Measurements from ENCODE around the gene FBXW7. TPM values are rescaled to one million over a fixed set of nuclear protein-coding genes. Genes with fewer than 3 reads are reported as not detected.

The FBXW7 gene
- total RNA-seq, 1 experiment from 2014 or later: 38.9 TPM

DNA sequence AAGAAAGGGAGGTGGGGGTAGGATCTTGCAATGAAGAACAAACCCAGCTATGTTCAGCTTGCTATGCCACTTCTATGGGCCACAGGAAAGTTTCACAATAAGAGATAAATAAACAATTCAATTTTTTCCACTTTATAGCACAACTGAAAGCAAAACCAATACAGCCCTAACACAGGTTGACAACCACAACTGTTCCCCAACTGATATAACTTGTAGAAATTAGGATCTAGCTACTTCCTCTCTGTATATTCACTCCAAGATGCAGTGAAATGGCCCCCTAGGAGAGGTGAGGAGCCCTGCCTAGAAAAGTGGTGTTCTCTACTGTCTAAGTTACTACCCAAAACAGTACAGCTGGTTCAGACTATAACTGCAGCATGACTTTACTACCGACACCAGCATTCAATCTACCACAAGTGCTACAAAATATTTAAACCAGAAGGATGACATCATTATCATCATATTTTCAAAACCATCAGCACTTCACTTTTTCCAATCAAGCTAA, 77.0 kb downstream of the FBXW7 start:
- in situ Hi-C loops (cut with HindIII; ENCODE audit: low pct_unique_long_range_greater_than_20kb, low sequenced_read_pairs): no loop called here
- DNase-seq (ENCODE audit: low read depth): no peak

DNA sequence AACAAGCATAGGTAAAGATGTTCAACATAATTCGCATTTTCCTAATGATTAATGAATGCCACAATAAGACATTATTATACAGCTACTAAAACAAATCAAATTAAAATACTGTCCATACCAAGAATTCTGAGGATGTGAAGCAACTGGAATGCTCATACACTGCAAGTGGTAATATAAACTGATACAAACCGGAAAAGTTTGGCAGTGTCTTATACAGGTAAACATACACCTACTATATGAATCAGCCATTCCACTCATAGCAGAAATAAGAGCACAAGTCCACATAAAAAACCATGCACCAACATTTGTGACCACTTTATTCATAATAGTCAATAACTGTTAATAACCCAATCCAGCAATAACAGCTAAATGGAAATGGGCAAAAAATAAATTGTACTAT, 79.3 kb downstream of the FBXW7 start:
- in situ Hi-C loops (cut with HindIII; ENCODE audit: low pct_unique_long_range_greater_than_20kb, low sequenced_read_pairs): no loop called here
- DNase-seq (ENCODE audit: low read depth): no peak

DNA sequence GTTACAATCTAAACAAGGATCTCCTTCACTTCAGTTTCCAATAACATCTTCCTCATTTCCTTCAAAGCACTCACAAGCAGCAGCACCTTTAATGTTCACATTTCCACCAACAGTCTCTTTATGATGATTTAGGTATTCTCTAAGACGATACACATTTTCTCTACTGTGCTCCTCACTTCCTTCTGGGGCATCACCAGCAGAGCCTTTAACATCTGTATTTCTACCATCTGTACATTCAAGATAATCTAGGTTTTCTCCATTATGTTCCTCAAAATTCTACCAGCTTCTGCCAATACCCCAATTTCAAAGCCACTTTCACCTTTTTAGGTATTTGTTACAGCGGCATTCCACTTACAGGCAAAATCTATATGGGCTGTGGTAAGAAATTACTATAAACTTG, 80.6 kb downstream of the FBXW7 start:
- DNase-seq (ENCODE audit: low read depth): no peak
- in situ Hi-C loops (cut with HindIII; ENCODE audit: low pct_unique_long_range_greater_than_20kb, low sequenced_read_pairs): no loop called here

DNA sequence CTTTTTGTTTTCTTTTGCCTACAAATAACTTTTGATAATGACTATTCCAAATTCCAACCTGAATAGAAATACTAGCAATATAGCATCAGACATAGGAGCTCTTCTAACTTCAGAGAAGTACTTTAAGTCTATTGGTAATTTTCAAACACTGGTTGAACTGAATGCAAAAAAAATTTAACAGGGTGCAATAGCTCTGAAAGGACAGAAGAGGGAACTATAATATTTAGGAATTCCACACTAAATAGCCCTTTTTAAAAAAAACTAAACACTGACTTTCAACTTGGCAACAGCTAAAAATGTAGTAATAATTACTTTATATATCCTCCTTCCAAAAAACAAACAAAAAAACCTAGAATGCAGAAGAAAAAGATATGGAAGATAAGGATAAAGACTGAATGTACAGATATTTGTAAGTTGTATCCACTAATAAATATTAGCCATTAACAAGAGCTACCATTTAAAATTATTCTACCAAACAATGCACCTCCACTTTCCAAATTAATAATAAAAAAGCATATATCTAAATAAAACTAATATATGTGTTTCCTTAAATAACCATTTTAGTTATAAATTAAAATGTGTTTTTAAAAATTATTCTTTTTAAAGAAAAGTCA, 81.4 kb downstream of the FBXW7 start:
- in situ Hi-C loops (cut with HindIII; ENCODE audit: low pct_unique_long_range_greater_than_20kb, low sequenced_read_pairs): no loop called here
- DNase-seq (ENCODE audit: low read depth): peak; percentile 41

DNA sequence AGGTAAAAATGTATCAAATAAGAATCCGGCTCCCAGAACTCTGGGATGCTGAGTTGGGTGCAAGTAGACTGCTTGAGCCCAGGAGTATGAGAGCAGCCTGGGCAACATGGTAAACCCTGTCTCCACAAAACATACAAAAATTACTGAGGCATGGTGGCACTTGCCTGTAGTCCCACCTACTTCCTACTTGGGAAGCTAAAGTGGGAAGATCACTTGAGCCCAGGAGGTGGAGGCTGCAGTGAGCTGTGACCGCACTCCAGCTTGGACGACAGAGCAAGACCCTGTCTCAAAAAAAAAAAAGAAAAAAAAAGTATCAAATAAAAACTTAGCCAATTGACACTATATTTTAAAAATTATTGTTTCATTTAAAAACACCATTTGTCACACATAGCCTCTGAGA, 84.4 kb downstream of the FBXW7 start:
- peak; percentile 14 for DNase-seq (ENCODE audit: low read depth)
- in situ Hi-C loops (cut with HindIII; ENCODE audit: low pct_unique_long_range_greater_than_20kb, low sequenced_read_pairs): no loop called here

DNA sequence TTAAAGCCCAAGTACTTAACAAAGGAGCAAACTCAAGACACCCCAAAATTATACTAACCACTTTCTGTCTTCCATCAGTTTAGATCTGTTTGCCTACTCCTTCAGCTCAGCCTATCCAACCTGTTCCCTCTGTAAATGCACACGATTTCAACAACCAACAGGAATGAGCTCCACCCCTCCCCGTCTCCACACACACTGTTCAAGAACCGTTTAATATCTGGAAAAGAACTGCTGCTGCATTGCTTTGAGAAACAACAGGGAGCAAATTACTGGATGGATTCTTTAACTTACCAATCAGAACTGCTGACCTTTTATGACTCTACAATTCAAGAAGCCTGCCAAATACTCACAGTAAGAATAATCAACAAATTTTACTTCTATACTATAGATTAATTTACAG, 87.0 kb downstream of the FBXW7 start:
- in situ Hi-C loops (cut with HindIII; ENCODE audit: low pct_unique_long_range_greater_than_20kb, low sequenced_read_pairs): no loop called here
- no peak for DNase-seq (ENCODE audit: low read depth)

DNA sequence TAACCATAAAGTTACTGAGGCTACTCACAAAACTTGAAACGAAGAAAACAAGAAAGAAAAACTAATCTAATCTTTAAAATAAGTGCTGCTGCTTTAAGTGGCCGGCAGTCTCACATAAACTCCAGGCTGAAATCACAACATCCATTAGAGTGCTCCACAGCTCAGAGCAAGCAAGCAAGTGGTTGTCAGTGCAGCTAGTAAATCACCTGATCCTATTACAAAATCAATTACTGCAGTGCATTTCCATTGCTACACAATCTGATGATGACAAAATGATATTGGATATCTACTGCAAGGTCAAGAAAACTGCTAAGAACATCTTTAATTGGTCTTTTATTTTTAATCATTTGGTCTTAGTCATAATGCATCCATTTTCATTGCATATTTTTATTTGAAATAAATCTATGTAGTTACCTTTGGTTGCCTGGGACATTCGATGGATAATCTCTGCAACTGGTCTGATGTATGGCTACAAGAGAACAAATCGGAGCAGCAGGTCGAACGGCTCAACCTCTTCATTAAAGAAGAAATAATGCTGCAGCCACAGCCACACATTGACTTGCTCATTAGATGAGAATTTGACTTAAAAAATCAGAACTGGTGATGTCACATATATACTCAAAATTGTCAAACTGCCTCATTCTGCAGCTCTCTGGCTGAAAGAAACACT, 87.7 kb downstream of the FBXW7 start:
- DNase-seq (ENCODE audit: low read depth): no peak
- in situ Hi-C loops (cut with HindIII; ENCODE audit: low pct_unique_long_range_greater_than_20kb, low sequenced_read_pairs): no loop called here

DNA sequence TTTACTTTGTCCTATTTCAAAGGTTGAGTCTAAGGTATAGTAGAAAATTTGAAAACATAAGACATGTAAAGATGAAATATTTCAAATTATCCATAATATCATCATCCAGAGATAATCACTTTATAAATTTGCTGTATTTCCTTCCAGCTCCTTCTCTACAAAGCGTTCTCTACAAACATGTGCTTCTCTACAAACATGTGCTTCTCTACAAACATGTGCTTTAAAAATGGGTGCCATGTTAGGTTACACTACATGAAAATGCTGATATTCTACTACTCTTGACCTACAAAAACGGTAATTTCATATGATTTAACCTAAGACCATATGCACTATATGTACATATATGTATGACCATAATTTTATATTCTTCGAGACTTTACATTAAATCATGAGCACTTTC, 92.0 kb downstream of the FBXW7 start:
- in situ Hi-C loops (cut with HindIII; ENCODE audit: low pct_unique_long_range_greater_than_20kb, low sequenced_read_pairs): no loop called here
- DNase-seq (ENCODE audit: low read depth): no peak

DNA sequence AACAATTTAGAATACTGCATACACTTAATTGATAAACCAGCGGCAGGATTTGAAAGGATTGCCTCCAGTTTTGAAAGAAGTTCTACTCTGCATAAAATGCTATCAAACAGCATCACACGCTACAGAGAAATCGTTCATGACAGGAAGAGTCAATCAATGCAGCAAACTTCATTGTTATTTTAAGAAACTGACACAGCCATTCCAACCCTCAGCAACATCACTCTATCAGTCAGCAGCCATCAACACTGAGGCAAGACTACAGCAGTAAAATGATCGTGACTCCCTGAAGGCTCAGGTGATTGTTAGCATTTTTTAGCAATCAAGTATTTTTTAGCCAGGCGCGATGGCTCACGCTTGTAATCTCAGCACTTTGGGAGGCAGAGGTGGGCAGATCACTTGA, 98.3 kb downstream of the FBXW7 start:
- in situ Hi-C loops (cut with HindIII; ENCODE audit: low pct_unique_long_range_greater_than_20kb, low sequenced_read_pairs): no loop called here
- no peak for DNase-seq (ENCODE audit: low read depth)

DNA sequence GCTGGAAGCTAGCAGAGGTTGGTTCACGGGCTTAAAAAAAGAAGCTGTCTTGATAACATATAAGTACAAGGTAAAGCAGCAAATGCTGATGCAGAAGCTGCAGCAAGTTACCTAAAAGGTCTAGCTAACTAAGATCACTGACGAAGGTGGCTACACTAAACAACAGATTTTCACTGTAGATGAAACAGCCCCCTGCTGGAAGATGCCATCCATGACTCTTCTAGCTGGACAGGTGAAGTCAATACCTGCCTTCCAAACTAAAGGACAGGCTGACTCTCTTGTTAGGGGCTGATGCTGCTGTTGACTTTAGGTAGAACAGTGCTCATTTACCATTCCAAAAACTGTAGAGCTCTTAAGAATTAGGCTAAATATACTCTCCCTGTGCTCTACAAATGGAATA, 99.5 kb downstream of the FBXW7 start:
- in situ Hi-C loops (cut with HindIII; ENCODE audit: low pct_unique_long_range_greater_than_20kb, low sequenced_read_pairs): no loop called here
- DNase-seq (ENCODE audit: low read depth): no peak

DNA sequence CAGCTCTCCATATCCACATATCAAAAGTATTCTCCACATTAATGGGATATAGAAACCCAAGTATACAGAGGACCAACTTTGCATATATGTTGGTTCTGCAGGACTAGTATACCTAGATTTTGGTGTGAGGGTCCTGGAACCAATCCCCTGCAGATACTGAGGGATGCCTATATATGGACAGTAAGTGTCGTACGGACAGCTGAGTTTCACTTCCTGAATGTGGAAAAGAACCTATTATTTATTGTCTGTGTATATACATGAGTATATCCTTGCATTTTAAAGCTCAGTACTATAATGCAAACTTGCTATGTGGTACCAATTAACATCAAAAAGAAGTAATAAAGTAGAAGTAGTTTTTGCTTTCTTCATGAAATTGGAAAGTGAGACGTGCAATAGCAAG, 101.9 kb downstream of the FBXW7 start:
- in situ Hi-C loops (cut with HindIII; ENCODE audit: low pct_unique_long_range_greater_than_20kb, low sequenced_read_pairs): no loop called here
- DNase-seq (ENCODE audit: low read depth): no peak

DNA sequence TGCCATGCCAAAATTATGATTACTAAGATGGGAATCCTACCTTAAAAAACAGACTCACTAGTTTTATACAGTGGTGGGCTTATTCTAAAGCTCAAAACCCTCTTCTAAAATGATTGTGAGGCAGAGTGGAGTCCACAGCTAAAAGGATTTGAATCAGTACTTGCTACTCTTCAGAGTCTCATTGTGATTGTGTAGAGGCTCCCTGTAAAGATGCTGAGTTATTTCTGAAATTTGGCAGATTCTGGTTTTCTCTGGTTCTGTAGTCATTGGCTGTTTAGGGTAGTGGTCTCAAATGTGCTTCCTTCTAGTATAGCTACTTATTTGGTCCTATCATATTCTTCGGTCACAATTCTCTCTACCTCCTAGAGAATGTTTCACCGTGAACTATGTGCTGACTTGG, 104.1 kb downstream of the FBXW7 start:
- in situ Hi-C loops (cut with HindIII; ENCODE audit: low pct_unique_long_range_greater_than_20kb, low sequenced_read_pairs): no loop called here
- DNase-seq (ENCODE audit: low read depth): no peak

DNA sequence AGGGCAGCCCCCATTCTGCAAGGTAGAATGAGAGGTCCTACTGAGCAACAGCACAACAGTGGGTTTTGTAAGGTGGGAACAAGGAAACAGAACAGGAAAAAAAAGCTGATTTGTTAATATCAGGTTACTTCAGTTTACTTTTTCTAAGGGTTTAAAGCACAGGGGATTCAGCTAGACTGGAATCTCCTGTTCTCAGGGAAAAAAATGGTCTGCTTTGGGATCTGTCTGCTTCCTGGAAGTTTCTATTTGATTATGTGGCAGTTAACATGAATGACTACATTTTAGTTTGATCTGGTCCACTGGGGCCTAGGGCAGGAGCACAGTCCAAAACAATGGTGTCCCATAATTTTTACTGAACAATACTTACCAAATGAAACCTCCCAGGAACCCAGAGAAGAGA, 104.6 kb downstream of the FBXW7 start:
- in situ Hi-C loops (cut with HindIII; ENCODE audit: low pct_unique_long_range_greater_than_20kb, low sequenced_read_pairs): no loop called here
- DNase-seq (ENCODE audit: low read depth): no peak

DNA sequence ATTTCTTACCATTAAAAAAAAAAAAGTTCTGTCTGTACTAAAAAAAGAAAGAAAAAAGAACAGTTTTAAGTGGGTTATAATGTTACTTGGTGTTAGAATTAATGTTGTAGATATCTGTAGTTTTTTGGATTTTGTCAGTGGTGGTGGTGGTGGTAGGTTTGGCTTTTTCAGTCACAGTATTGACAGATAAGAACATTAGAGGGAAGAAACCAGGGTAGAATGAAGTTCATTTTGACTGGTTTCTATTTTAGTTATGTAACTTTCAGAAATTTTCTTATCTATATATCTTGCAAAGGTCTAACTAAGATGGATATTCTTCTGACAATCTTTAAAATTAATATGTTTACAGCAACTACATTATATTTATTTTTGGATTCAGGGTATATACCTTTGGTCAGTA, 105.4 kb downstream of the FBXW7 start:
- no peak for DNase-seq (ENCODE audit: low read depth)
- in situ Hi-C loops (cut with HindIII; ENCODE audit: low pct_unique_long_range_greater_than_20kb, low sequenced_read_pairs): no loop called here

DNA sequence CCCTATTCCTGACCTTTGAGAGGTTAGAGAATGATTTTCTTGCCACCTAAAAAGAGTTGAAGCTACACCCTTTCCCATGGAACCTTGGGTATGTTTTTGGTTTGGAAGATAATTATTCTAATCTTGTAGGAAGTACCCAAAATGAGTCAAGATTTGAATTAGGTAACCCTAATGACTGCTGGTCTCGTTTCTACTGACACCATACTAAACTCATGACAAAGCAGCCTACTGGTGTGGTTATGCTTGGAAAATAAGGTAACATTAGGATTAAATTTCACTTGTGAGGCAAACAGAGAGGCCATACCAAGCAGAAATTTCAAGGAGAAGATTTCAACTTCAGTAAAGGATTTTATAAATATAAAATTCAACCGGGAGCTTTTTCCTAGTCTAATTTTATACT, 107.9 kb downstream of the FBXW7 start:
- no peak for DNase-seq (ENCODE audit: low read depth)
- in situ Hi-C loops (cut with HindIII; ENCODE audit: low pct_unique_long_range_greater_than_20kb, low sequenced_read_pairs): no loop called here

DNA sequence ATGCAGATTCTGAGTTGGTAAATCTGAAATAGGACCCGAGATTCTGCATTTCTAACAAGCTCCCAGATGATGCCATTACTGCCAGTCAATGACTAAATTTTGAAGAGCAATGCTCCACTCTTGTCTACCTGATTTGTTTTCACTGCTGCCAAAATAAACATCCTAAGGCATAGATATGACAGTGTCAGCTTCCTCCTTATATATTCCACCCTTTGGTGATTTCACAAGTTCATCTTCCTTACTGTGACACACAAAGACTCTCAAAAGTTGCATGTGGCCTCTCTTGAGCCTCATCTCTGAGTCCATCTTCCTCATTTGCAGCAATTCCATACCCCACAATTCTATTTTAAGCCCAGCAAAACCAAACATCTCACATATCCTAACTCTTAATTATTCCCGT, 110.9 kb downstream of the FBXW7 start:
- in situ Hi-C loops (cut with HindIII; ENCODE audit: low pct_unique_long_range_greater_than_20kb, low sequenced_read_pairs): no loop called here
- no peak for DNase-seq (ENCODE audit: low read depth)

DNA sequence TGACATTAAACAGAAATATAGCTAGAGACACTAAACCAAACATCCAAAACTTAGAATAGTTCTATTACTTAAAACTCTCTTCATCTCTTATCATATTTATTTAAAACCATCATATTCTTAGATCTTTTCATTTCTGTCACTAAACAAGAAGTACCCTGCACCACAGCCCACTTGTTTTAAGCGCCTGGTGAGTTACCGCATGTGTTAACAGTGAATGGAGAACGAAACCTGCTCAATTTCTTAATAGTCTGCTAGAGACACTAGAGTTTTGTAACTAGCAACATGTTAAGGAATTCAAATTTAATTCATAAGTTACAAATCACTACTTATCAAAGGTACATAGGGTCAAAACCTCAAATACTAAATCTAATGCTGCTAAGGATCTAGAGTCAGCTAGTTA, 111.5 kb downstream of the FBXW7 start:
- in situ Hi-C loops (cut with HindIII; ENCODE audit: low pct_unique_long_range_greater_than_20kb, low sequenced_read_pairs): no loop called here
- no peak for DNase-seq (ENCODE audit: low read depth)

DNA sequence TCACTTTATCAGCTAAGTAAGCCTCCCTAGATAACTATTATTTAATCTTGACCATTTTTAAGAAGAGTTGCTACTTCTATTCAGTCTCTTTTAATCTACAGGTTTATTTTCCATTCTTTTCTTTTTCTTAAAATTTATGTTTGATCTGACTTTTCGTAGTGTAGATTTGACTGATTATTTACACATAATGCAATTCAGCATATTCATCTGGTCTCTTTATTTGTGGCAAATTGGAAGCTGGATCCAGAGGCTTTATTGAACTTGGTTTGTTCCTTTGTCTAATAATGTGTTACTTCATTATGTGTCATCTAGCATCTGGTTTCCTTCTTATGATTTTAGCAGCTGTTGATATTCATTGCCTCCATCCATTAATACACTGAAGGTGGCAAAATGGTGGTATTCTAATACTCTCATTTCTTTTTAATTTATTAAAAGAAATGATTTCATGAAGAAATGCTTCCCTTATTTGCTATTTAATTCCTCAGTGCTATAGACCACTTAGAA, 113.0 kb downstream of the FBXW7 start:
- DNase-seq (ENCODE audit: low read depth): no peak
- in situ Hi-C loops (cut with HindIII; ENCODE audit: low pct_unique_long_range_greater_than_20kb, low sequenced_read_pairs): no loop called here

DNA sequence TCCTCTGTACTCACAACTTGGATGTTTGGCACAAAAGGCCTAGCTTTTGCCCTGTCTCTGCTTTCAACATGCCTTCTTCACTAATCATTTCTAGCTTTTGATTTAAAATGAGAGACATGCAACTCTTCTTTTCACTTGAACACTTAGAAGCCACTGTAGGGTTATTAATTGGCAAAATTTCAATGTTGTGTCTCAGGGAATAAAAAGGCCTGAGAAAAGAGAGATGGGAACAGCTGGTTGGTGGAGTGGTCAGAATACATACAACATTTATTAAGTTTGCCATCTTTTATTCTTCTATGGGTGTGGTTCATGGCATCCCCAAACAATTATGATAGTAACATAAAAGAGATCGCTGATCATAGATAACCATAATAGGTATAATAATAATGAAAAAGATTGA, 114.3 kb downstream of the FBXW7 start:
- no peak for DNase-seq (ENCODE audit: low read depth)
- in situ Hi-C loops (cut with HindIII; ENCODE audit: low pct_unique_long_range_greater_than_20kb, low sequenced_read_pairs): no loop called here

DNA sequence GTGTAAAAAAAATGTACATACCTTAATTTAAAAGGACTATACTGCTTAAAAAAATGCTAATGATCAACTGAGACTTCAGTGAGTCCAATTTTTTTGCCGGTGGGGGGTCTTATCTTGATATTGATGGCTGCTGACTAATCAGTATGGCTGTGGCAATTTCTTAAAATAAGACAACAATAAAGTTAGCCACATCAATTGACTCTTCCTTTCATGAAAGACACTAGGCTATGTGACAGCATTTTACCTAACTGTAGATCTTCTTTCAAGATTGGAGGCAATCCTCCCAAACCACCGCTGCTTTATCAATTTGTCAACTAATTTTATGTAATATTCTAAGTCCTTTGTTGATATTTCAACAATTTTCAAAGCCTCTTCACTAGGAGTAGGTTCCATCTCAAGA, 116.1 kb downstream of the FBXW7 start:
- in situ Hi-C loops (cut with HindIII; ENCODE audit: low pct_unique_long_range_greater_than_20kb, low sequenced_read_pairs): no loop called here
- no peak for DNase-seq (ENCODE audit: low read depth)
